GM12878 (cell line): ENCODE results near the gene NR1H4. TPM values are rescaled to one million over a fixed set of nuclear protein-coding genes. Genes with fewer than 3 reads are reported as not detected.

Experiments
- ATAC-seq: fragments of 200-7000 bp; cut with Tn5 transposase; 3 replicates; pipeline ENCODE4 v1.9.1; 2020; ENCODE audit warnings: mild to moderate bottlenecking, moderate library complexity
- Bru-seq: library from RNA; stranded (reverse); fragments of 400-500 nt; gene quantifications from one replicate; lab custom pipeline; 2021; lab: Mats Ljungman, UMichigan
- BruChase-seq, 2 experiments: library from RNA; stranded (reverse); fragments of 400-500 nt; gene quantifications; one replicate each; lab custom pipeline; 2021; lab: Mats Ljungman, UMichigan
- BruUV-seq: library from RNA; stranded (reverse); fragments of 400-500 nt; replicated peaks from 2 replicates; lab custom pipeline; 2021; lab: Mats Ljungman, UMichigan
- CTCF ChIA-PET: fragments of 300-600 bp; sonication (Branson Sonifier 250); formaldehyde crosslinking; extraction: SDS; loops from one replicate; lab custom pipeline; 2021; ENCODE audit warnings: inconsistent platforms; lab: Yijun Ruan, JAX
- POLR2A ChIA-PET: fragments of 350-600 bp; formaldehyde crosslinking; extraction: SDS; loops from one replicate; lab custom pipeline; 2021; ENCODE audit warnings: inconsistent platforms; lab: Charles Lee
- RAD21 ChIA-PET: fragments of 300-600 bp; sonication (Branson Sonifier 250); formaldehyde crosslinking; loops from one replicate; lab custom pipeline; 2023; ENCODE audit warnings: antibody characterized with exemption; ENCODE audit not compliant: unreplicated experiment; lab: Charles Lee
- SMC1A ChIA-PET: fragments of 300-600 bp; sonication (Branson Sonifier 250); formaldehyde crosslinking; loops from one replicate; lab custom pipeline; 2023; ENCODE audit not compliant: unreplicated experiment, uncharacterized antibody; lab: Charles Lee
- DNase-seq: peaks from one replicate; pipeline ENCODE4 v3.0.0-alpha.2; 2011; ENCODE audit warnings: low read depth, low spot score
- FAIRE-seq: peaks from 3 replicates; lab custom pipeline; 2011; peaks lifted over from hg19 to GRCh38; lab: Jason Lieb, UNC
- H2AFZ ChIP-seq: 2 replicates; pipeline ENCODE4 v1.6.0; 2011; ENCODE audit warnings: low read depth, low read length, control low read depth; ENCODE audit not compliant: control insufficient read depth
- H3K27ac ChIP-seq: 2 replicates; pipeline ENCODE4 v1.5.1; 2011; ENCODE audit warnings: control low read depth; ENCODE audit not compliant: control insufficient read depth, insufficient read depth
- H3K27me3 ChIP-seq, 2 experiments: replicated peaks in 1 of 2; 2 replicates each; pipeline versions ENCODE4 v1.6.0 to v1.6.1; 2011; ENCODE audit warnings: low read length in 1 of 2; ENCODE audit not compliant: control insufficient read depth in 2 of 2, insufficient read depth in 2 of 2
- H3K36me3 ChIP-seq, 2 experiments: 2 replicates each; pipeline ENCODE4 v1.5.1; 2011; ENCODE audit warnings: low read length in 1 of 2; ENCODE audit not compliant: control insufficient read depth in 2 of 2, insufficient read depth in 2 of 2
- H3K4me1 ChIP-seq: 2 replicates; pipeline ENCODE4 v1.6.1; 2011; ENCODE audit warnings: mild to moderate bottlenecking, low read length, moderate library complexity, mixed read lengths; ENCODE audit not compliant: control insufficient read depth, insufficient read depth
- H3K4me2 ChIP-seq: 2 replicates; pipeline ENCODE4 v1.6.0; 2011; ENCODE audit warnings: control low read depth; ENCODE audit not compliant: control insufficient read depth, insufficient read depth
- H3K4me3 ChIP-seq: fragments of 200-600 bp; sonication (generic); 2 replicates; pipeline ENCODE4 v1.5.1; 2016
- H3K79me2 ChIP-seq: 2 replicates; pipeline ENCODE4 v1.6.0; 2011; ENCODE audit warnings: low read length; ENCODE audit not compliant: control insufficient read depth, insufficient read depth
- H3K9ac ChIP-seq: 2 replicates; pipeline ENCODE4 v1.8.0; 2011; ENCODE audit warnings: low read length, control low read depth, mixed read lengths; ENCODE audit not compliant: control insufficient read depth, insufficient read depth
- H3K9me3 ChIP-seq: replicated peaks from 3 replicates; pipeline ENCODE4 v1.5.1; 2011; ENCODE audit warnings: mild to moderate bottlenecking, low read length; ENCODE audit not compliant: control insufficient read depth, insufficient read depth
- H4K20me1 ChIP-seq: 2 replicates; pipeline ENCODE4 v1.6.0; 2011; ENCODE audit not compliant: control insufficient read depth, insufficient read depth
- EED ChIP-seq: sonication (generic); IDR thresholded peaks from 2 replicates; pipeline ENCODE4 v1.6.1; 2016; ENCODE audit warnings: antibody characterized with exemption, low read depth
- EGR1 ChIP-seq, 2 experiments: IDR thresholded peaks; 1 replicate in 1 of 2; 2 replicates in 1 of 2; pipeline ENCODE4 v1.6.1; 2011 to 2012; ENCODE audit warnings: low read depth in 2 of 2, low read length in 2 of 2, borderline replicate concordance in 1 of 2, mild to moderate bottlenecking in 1 of 2, moderate library complexity in 1 of 2
- ESRRA ChIP-seq: IDR thresholded peaks from 2 replicates; pipeline ENCODE4 v1.6.1; 2012; ENCODE audit warnings: mild to moderate bottlenecking, low read length, improper control_type of control experiment
- ETV6 ChIP-seq, 2 experiments: fragments of 450-650 bp in 1 of 2; IDR thresholded peaks in 1 of 2; conservative IDR thresholded peaks in 1 of 2; 2 replicates each; pipeline ENCODE4 v1.6.1; 2014; ENCODE audit warnings: antibody characterized with exemption in 1 of 2, borderline replicate concordance in 1 of 2, low read depth in 1 of 2, mild to moderate bottlenecking in 1 of 2, moderate library complexity in 1 of 2
- FOXM1 ChIP-seq: IDR thresholded peaks from 2 replicates; pipeline ENCODE4 v1.6.1; 2012; ENCODE audit warnings: low read depth, mild to moderate bottlenecking, inconsistent platforms, low read length, moderate library complexity
- GABPA ChIP-seq: IDR thresholded peaks from 2 replicates; pipeline ENCODE4 v1.6.1; 2014; ENCODE audit warnings: antibody characterized with exemption, low read depth, mild to moderate bottlenecking, inconsistent platforms
- JUND ChIP-seq: IDR thresholded peaks from 2 replicates; pipeline ENCODE4 v1.6.1; 2012; ENCODE audit warnings: low read depth, mild to moderate bottlenecking, low read length, improper control_type of control experiment, moderate library complexity
- PAX8 ChIP-seq: fragments of 450-650 bp; IDR thresholded peaks from 2 replicates; pipeline ENCODE4 v1.6.1; 2017; ENCODE audit warnings: mild to moderate bottlenecking, moderate library complexity
- PML ChIP-seq: IDR thresholded peaks from 2 replicates; pipeline ENCODE4 v1.6.1; 2012; ENCODE audit warnings: low read length, inconsistent platforms
- POLR2A ChIP-seq: IDR thresholded peaks from 2 replicates; pipeline ENCODE4 v1.6.1; 2011; ENCODE audit warnings: low read depth, mild to moderate bottlenecking, low read length
- POLR2AphosphoS2 ChIP-seq: IDR thresholded peaks from 2 replicates; pipeline ENCODE4 v1.6.1; 2011; ENCODE audit warnings: low read depth, mild to moderate bottlenecking, low read length, improper control_type of control experiment, moderate library complexity
- PRDM15 ChIP-seq: fragments of 450-650 bp; formaldehyde crosslinking; IDR thresholded peaks from 2 replicates; pipeline ENCODE4 v1.4.0; 2020; ENCODE audit warnings: mild to moderate bottlenecking, moderate library complexity
- RBBP5 ChIP-seq: fragments of 200-600 bp; sonication (generic); conservative IDR thresholded peaks from 2 replicates; pipeline ENCODE4 v1.6.1; 2016
- SRF ChIP-seq, 2 experiments: IDR thresholded peaks; 2 replicates each; pipeline ENCODE4 v1.6.1; 2011; ENCODE audit warnings: low read depth in 2 of 2, low read length in 2 of 2, mild to moderate bottlenecking in 1 of 2, moderate library complexity in 1 of 2
- STAT1 ChIP-seq: fragments of 450-650 bp; conservative IDR thresholded peaks from 2 replicates; pipeline ENCODE4 v1.6.1; 2014; ENCODE audit warnings: antibody characterized with exemption, mild to moderate bottlenecking
- TCF7 ChIP-seq: IDR thresholded peaks from 2 replicates; pipeline ENCODE4 v1.6.1; 2014; ENCODE audit warnings: antibody characterized with exemption, borderline replicate concordance
- WGBS: methylation state at CpG from one replicate; pipeline ENCODE4 v1.1.6; 2016; ENCODE audit warnings: low lambda C conversion rate; ENCODE audit not compliant: insufficient replicate concordance, insufficient coverage; ENCODE audit errors: missing lambda C conversion rate; 5-methylcytosine and 5-hydroxymethylcytosine counted together
- in situ Hi-C: fragments of 300-500 bp; cut with MboI; formaldehyde crosslinking; loops from 9 replicates; pipeline ENCODE4 v1.14.3; 2018; ENCODE audit warnings: mixed read lengths
- intact Hi-C: fragments of 100-400 bp; cut with micrococcal nuclease; formaldehyde crosslinking; loops from one replicate; pipeline ENCODE4 v1.14.2; 2022; ENCODE audit not compliant: unreplicated experiment
- long read RNA-seq, 2 experiments: library from polyadenylated mRNA; unstranded; transcript quantifications; one replicate each; pipeline ENCODE4 v2.0.0, GENCODE V29; 2019 to 2020
- polyA minus RNA-seq, 3 experiments: library from RNA; depleted of rRNA, polyadenylated mRNA; stranded (reverse); fragments of >200 nt; gene quantifications; 2 replicates each; pipeline ENCODE4 v1.2.3, GENCODE V29; 2011
- polyA plus RNA-seq, 11 experiments: library from polyadenylated mRNA; depleted of rRNA in 4 of 11; unstranded in 6 of 11; stranded (reverse) in 5 of 11; fragments of >200 nt; fragmentation: Nextera tagmentation in 4 of 11; fragmentation: Illumina TruSeq in 1 of 11; extraction: Ambion mirVana in 4 of 11; extraction: Trizol in 1 of 11; gene quantifications; 1 replicate in 1 of 11; 2 replicates in 10 of 11; pipeline versions ENCODE4 v1.2.1 to v1.2.3, GENCODE V29; 2011 to 2016; ENCODE audit warnings: inconsistent platforms in 2 of 11, missing spikeins in 2 of 11, low read depth in 1 of 11
- total RNA-seq, 4 experiments: library from RNA; depleted of rRNA in 3 of 4; stranded (reverse); fragments of >200 nt in 3 of 4; fragmentation: Illumina TruSeq in 1 of 4; extraction: Trizol in 1 of 4; gene quantifications; 2 replicates each; pipeline versions ENCODE4 v1.2.1 to v1.2.3, GENCODE V29; 2013 to 2021

NR1H4 gene
- not detected in 2 replicates for total RNA-seq (2013; cell fraction: nucleolus; rRNA removed)
- total RNA-seq (2014; rRNA removed) (not detected in 2 replicates), total RNA-seq (2014; rRNA removed; fragmentation: Illumina TruSeq; extraction: Trizol) (not detected in 2 replicates), total RNA-seq (2021) (not detected in 2 replicates), polyA plus RNA-seq (2011; rRNA removed) (0.04 and 0.09 TPM in 2 replicates), polyA plus RNA-seq (2014; fragmentation: Illumina TruSeq; extraction: Trizol) (not detected in 2 replicates), polyA plus RNA-seq (2014; fragmentation: Nextera tagmentation; extraction: Ambion mirVana) (not detected), polyA plus RNA-seq (2014; rRNA removed) (not detected in 2 replicates), polyA plus RNA-seq (2016; fragmentation: Nextera tagmentation; extraction: Ambion mirVana) (not detected), polyA minus RNA-seq (2011; rRNA and poly(A)+ RNA removed) (not detected in 2 replicates), Bru-seq, nascent RNA (percentile 17 among the genes with signal in this experiment), BruChase-seq, experiment 1, labeled RNA remaining after a 6-hour chase (percentile 13 among the genes with signal in this experiment), BruChase-seq, experiment 2, labeled RNA remaining after a 2-hour chase (percentile 16 among the genes with signal in this experiment)
- polyA plus RNA-seq (2011; ENCODE audit: low read depth) = not detected
- polyA plus RNA-seq (2011; cell fraction: cytosol; rRNA removed) = 0.01 TPM in 1 of 2 replicates, not detected in the other
- polyA plus RNA-seq (2011; cell fraction: nucleus; rRNA removed) = not detected in 2 replicates
- polyA plus RNA-seq (2012) = not detected in 2 replicates
- polyA minus RNA-seq (2011; cell fraction: cytosol; rRNA and poly(A)+ RNA removed) = not detected in 2 replicates
- not detected in 2 replicates for polyA minus RNA-seq (2011; cell fraction: nucleus; rRNA and poly(A)+ RNA removed)
- long read RNA-seq, experiment 1 = 0 reads
- long read RNA-seq, experiment 2 = 0 reads

DNA sequence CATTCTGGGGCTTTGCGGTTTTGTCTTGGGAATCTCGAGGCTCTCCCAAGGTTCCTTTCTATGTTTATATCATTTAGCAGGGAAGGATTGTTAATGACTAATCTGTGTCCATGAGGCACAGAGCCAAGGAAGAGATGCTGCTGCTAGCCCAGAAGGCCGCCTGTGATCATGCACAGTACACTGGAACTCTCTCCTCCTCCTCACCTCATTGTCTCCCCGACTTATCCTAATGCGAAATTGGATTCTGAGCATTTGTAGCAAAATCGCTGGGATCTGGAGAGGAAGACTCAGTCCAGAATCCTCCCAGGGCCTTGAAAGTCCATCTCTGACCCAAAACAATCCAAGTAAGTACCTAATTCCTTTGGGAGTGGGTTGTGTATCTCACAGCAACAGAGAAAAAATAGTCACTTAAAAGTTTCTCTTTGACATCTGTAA lies at the start of gene NR1H4:
NR1H4 (plus strand) TSS at position 151 of the 435 bp plus-strand sequence. CDS start 19,458 bp downstream, outside the sequence.
- Histone ChIP-seq H3K79me2 (no peaks in the 10 kb centered on the region), H3K36me3 (no peaks in the 10 kb centered on the region), H3K4me2 (no peak within 1 kb of the TSS), H4K20me1 (no peaks in the 10 kb centered on the region), H3K4me3 (no peak within 1 kb of the TSS), H3K27me3 (no peaks in the 10 kb centered on the region; a peak in 1 of 4 replicates), H3K27ac (no peak within 1 kb of the TSS), H3K4me1 (no peaks in the 10 kb centered on the region), H3K9me3 (no peaks in the 10 kb centered on the region), H2AFZ (no peak within 1 kb of the TSS), H3K9ac (no peak within 1 kb of the TSS)
- no peak for FAIRE-seq
- 13% methylated on average over 6 of the region's 6 CpGs for WGBS
- no peak for ATAC-seq
- ChIA-PET SMC1A (no interaction called here), POLR2A (no interaction called here), CTCF (no interaction called here), RAD21 (no interaction called here)
- intact Hi-C loops (no loop called here), in situ Hi-C loops (no loop called here)
- TF ChIP-seq RBBP5 (no peak), JUND (no peak), ETV6 (conservative IDR thresholded peaks at IDR 0.05 in 1 of 2, IDR thresholded peaks at IDR 0.05 in 1 of 2; ENCODE audit: borderline replicate concordance in 1 of 2, low read depth in 1 of 2) (no peak), ESRRA (no peak), STAT1 (no peak), PRDM15 (CRISPR knock-in tag) (no peak), PML (no peak), EED (no peak), PAX8 (no peak), EGR1 (IDR thresholded peaks at IDR 0.05; ENCODE audit: borderline replicate concordance in 1 of 2, low read depth in 2 of 2, low read length in 2 of 2) (no peak), SRF (IDR thresholded peaks at IDR 0.05; ENCODE audit: low read depth in 2 of 2, low read length in 2 of 2) (no peak), FOXM1 (no peak), POLR2A (no peak), POLR2AphosphoS2 (no peak), GABPA (no peak), TCF7 (no peak)
- DNase-seq = no peak
- no TSS peak for BruUV-seq
